HUDEP-2 (cell line): ENCODE data around the gene STK40.

Experiments used
- DNase-seq, 76 experiments: peaks; one replicate each; lab custom pipeline; 2025; ENCODE audit not compliant: unreplicated experiment in 76 of 76; lab: John Stamatoyannopoulos, UW

The STK40 gene, protein sequence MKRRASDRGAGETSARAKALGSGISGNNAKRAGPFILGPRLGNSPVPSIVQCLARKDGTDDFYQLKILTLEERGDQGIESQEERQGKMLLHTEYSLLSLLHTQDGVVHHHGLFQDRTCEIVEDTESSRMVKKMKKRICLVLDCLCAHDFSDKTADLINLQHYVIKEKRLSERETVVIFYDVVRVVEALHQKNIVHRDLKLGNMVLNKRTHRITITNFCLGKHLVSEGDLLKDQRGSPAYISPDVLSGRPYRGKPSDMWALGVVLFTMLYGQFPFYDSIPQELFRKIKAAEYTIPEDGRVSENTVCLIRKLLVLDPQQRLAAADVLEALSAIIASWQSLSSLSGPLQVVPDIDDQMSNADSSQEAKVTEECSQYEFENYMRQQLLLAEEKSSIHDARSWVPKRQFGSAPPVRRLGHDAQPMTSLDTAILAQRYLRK

DNA sequence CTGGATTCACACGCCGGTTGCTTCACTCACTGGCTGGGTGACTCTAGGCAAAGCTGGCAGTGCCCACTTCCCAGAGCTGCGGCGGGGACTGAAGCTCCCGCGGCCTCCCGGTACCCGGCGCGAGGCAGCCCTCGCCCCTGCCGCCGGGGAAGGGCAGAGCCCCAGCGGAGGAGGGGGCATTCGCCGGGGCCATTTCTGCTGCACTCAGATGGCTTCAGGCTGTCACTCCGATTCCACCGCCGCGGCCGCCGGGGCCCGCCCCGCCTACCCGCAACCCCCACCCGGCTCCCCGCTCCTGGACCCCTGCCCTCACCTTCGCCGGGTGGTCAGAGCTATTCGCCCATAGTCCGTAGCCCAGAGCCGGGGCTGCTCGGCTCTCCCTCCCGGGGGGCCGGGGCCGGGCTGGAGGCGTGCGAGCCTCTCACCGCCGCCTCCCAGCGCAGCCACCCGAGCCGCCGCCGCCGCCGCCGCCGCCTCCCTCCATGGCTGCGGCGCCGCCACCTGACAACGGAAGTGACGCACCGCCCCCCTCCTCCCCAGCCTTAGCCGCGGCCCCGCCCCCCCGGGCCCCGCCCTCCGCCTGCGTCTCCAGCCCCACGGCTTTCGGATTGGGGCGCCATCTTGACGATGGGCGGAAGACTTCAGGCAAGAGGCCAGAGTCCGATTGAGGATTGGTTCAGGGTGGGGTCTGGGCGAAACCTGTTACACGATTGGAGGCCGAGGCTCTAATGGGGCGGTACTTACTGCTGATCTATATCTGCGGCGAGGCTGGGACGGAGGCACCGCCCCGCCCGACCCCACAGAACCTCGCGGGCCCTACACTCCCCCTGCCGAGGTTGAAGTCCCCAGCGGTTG, at the start of gene STK40:
Gene STK40 (minus strand): TSS at position 515 of the 855 bp plus-strand sequence. CDS start 24,592 bp downstream, outside the sequence.
- DNase-seq = peak in 74 of 76 experiments; percentile 62 to 99 (median 97)

DNA sequence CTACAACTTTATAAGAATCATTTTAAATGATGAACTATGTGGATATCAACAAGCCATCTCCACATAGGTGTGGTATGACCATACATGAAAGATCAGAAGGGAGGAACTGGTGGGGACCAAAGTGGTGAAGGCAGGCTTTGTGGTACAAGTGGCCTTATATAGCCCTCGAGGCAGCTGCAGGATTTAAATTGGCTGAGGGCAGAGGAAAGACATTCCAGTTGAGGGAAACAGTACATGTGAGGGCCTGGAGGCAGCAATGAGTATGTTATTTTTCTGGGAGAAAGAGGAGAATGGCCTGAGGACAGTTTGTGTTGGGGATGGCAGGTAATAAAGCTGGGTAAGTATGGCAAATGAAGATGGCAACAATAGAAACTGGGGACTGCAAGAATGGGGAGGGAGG, 47.4 kb upstream of the STK40 start:
- DNase-seq = no peak

DNA sequence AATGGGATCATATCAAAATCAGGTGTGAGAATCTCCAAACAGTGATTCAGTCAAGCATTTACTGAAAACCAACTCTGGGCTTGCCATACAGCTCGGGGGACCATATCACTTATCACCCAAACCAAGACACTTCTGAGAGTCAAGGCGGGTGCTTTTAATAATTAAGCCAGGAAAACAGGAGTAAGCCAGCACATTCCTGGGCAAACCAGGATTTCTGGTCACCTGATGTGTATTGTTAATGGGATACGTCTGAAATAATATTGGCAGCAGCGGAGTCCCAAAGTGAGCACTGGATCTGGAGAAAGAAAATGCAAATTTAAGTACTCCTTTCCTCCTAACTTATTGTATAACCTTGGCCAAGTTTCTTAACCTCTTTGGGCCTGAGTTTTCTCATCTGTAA, 46.9 kb upstream of the STK40 start:
- DNase-seq = no peak

DNA sequence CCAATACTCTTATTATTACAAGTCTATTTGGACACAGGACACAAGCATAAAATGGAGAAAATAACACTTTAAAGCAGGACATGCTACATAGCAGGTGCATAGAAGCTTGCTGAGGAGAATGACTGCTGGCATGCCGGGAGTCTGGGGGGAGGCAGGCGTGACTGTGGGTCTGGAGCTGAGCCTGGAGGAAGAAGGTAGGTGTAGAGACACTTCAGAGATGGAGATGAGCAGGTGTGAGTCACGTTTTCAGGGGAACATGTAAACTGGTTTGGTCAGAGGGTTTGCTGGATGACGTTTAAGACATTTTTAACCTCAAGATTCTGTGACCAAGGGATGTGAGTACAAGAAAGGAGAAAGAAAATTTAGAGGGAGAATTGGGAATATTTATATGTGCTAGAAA, 40.1 kb upstream of the STK40 start:
- no peak for DNase-seq

DNA sequence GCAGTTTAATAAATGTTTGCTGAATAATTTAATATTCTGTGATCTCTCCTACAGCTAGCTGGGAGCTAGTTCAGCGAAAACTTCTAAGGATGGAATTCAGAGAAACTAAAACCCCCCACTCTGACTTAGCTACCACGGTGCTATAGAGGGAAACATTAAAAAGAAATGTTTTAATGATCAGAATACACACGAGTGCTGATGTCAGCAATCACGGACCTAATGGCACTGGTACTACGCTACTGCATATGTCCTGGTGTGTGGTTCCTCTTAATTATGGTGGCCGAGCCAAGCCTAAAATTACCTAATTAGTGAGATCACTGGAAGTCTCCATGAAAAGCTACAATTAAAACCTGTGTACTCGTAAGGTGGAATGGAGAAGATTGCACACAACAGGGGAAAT, 35.9 kb upstream of the STK40 start:
- DNase-seq = no peak

DNA sequence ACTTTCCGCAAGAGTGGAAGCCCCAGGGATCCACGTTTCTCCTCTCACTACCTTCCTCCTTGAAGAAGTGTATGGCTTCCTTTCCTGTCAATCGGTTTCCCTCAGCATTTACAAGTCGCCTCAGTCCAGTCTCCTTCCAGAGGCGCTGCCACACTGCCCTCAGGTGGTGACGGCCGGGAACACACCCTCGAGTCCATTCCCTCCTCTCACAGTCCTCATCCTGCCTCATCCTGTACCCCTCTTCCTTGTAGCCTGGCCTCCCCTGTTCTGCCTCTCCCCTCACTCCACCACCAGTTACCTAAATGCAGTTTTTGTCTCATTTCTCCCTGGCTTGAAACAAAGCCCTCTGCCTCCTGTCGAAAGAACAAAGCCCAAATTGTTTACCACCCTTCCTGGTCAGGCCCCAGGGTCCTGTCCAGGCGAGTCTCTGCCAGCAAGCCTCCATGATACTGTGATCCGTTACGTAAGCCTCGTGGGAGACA, 35.2 kb upstream of the STK40 start:
- peak in 71 of 76 experiments; percentile 11 to 87 (median 64) for DNase-seq

DNA sequence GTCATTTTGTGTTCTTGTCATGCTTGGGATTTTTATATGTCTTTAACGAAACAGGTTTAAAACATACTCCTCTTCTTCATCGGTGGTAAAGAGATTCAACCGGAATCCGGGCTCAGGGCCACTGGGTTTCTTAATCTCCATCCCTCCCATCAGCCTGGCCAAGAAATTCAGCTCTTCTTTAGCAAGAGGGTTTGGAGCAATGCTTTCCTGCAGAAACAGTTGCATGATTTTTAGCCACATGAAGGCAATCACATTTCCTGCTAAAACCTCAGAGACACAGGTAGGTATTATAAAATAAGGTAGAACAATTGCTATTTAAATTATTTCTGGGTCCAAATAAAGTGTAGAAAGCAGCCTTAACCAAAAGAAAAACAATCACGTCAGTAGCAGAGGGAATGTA, 34.7 kb upstream of the STK40 start:
- no peak for DNase-seq

DNA sequence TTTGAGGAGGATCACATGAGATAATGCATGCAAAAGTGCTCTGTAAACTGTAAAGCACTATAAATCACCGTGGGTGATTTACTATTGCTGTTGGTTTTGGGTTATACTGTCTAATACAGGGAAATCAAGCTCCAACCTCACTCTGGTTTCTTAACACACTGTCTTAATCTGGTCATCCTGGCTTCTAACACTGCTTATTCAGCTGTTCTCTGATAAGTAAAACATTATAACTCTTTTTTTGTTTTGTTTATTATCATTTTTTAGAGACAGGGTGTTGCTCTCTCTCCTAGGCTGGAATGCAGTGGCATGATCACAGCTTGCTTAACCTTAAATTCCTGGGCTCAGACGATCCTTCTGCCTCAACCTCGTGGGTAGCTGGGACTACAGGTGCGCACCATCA, 33.8 kb upstream of the STK40 start:
- no peak for DNase-seq

DNA sequence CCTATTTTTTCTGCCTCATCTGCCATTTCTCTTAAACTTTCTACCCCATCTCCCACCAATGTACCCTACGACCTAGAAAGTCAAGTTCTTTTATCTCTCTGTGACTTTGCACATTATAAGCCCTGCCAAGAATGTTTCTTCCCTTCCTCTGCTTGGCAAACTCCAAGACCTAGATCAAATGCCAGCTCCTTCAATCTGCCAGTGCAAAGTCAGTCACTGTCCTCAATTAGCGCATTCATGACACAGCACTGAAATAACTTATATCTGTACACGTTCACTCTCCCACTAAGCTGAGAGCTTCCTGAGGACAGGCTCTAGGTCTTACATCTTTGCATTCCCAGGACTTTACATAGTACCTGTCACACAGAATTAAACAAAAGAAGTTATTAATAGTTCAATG, 33.4 kb upstream of the STK40 start:
- DNase-seq = no peak

DNA sequence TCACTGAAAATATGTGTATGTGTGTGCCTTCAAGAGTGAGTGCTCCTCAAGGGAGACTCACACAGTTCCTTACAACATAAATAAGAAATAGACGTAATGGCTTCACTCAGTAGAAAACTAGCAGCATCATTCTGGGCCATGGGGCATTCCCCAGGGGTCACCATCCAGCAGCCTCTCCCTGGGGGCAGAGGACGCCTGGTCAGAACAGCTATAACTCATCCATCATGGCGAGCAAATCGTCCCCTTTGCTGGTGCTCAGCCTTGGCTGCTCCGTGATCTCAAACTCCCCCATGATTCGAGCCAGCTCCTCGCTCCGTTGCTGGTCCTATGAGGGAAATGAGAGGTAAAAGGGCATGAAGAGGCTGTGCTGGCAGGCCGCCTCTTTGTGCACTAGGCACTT, 32.2 kb upstream of the STK40 start:
- no peak for DNase-seq

DNA sequence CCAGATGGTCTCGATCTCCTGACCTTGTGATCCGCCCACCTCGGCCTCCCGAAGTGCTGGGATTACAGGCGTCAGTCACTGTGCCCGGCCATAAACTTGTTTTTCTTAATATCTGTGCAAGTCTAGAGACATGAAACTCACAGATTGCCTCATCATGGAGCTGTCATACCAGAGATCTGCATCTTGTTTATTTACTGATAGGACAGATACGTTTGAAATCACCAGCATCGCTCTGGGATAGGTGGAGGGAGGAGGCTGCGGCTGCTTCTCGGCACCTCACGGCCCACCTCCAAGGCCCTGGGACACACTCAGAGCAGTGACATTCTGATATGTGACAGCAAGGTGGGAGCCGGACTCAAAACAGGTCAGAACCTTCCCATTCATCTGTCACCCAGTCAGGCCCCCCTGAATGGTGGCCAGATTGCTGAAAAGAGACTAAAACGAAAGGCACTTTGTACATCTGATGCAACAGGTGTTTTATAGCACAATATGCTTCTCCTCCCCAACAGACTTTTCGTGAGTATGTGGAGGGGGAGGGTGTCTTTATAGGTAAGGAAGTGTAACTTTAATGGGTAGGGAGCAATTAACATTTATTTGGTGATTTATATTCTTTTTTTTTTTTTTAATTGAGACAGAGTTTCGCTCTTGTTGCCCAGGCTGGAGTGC, 30.1 kb upstream of the STK40 start:
- DNase-seq = no peak

DNA sequence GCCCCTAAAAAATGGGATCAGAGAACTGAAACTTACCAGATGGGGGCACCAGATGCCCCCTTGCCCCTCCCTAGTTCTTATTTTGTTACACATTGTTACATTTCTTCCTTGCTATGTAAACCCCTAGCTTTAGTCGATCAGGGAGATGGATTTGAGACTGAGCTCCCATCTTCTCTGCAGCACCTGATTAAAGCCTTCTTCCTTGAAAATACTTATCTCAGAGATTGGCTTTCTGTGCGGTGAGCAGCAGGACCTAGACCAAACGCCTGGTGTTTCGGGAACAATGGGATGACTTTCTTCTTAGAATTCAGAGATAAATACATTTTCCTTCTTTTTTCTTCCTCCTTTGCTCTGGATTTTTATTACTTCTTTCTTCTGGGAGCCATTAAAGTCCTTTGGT, 28.7 kb upstream of the STK40 start:
- DNase-seq = no peak

DNA sequence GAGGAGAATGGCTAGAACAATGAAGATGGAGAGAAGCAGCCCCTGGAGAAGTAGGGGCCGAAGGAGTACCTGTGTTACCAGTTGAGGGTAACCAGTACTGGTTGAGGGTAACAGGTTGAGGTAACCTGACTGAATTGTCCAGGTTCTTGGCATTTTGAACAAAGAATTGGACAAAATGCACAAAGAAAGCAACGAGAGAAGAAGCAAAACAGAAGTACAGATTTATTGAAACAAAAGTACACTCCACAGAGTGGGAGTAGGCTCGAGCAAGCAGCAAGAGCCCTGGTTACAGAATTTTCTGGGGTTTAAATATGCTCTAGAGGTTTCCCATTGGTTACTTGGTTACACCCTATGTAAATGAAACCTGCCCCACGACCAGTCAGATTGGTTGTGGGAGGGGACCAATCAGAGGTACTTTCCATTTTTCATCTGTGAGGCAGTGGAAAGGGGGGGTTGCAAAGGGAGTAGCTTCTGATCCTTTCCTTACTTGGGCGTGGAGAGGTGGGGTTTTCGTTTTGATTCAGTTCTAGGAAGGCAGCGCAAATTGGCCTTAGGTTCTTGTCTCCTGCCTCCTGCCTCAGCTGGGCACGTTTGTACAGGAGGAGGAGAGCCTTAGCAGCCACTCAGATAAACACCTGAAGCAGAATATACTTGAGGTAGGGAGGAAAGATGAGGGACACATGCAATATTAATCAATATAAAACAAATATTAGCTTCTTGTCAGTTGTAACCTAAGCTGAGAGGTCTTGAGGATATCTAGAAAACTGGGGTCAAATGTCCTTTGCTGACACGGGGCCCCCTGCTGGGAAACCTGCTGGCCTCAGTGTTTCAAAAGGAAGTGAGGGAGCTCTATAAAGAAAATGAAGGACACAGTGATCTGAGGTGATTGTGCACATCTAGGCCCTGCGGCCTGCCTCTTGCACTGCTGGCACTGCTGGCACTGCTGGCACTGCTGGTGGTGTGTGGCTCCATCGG, 26.2 kb upstream of the STK40 start:
- peak in 65 of 76 experiments; percentile 5 to 84 (median 44) for DNase-seq

DNA sequence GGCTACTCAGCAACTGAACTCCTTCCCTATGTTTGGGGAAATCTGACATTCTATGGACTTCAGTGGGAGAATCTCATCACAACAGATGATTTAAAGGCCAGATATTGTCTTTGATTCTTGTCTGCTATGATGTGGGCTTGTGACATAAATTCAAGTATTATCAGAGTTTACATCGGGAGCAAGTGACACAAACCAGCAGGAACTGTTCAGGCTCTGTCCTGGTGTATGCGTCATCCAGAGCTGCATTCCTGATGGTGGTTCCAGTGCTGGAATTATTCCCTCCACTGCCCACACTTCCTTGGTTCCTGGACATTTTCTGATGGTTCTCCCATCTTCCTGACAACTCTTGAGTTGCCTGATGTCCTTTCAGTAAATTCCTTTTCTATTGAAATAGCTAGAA, 22.8 kb upstream of the STK40 start:
- no peak for DNase-seq

DNA sequence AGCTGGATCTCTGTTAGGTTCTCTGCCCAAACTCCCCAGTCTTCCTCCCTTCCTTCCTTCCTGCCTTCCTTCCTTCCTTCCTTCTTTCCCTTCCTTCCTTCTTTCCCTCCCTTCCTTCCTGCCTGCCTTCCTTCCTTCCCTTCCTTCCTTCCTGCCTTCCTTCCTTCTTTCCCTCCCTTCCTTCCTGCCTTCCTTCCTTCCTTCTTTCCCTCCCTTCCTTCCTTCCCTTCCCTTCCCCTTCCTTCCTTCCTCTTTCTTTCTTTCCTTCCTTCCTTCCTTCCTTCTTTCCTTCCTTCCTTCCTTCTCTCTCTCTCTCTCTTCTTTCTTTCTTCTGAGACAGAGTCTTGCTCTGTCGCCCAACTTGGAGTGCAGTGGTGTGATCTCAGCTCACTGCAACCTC, 20.7 kb upstream of the STK40 start:
- DNase-seq = no peak

DNA sequence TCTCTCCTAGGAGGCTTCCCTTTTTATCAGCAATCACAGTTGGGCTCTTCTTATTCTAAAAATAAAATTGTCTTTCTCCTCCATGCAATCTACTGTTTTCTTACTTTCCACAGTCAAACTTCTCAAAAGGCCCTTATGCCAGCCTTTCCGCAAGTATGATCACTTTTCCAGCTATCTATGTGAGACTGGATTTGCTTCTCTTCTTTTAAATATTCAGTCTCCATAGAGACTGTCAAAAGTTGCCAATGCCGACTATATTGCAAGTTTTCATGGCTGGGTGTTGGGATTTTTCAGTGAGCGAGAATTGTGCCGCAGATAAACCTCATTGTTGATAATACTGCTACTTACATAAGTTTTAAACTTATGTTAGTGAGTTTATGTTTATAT, 16.8 kb upstream of the STK40 start:
- DNase-seq = no peak

DNA sequence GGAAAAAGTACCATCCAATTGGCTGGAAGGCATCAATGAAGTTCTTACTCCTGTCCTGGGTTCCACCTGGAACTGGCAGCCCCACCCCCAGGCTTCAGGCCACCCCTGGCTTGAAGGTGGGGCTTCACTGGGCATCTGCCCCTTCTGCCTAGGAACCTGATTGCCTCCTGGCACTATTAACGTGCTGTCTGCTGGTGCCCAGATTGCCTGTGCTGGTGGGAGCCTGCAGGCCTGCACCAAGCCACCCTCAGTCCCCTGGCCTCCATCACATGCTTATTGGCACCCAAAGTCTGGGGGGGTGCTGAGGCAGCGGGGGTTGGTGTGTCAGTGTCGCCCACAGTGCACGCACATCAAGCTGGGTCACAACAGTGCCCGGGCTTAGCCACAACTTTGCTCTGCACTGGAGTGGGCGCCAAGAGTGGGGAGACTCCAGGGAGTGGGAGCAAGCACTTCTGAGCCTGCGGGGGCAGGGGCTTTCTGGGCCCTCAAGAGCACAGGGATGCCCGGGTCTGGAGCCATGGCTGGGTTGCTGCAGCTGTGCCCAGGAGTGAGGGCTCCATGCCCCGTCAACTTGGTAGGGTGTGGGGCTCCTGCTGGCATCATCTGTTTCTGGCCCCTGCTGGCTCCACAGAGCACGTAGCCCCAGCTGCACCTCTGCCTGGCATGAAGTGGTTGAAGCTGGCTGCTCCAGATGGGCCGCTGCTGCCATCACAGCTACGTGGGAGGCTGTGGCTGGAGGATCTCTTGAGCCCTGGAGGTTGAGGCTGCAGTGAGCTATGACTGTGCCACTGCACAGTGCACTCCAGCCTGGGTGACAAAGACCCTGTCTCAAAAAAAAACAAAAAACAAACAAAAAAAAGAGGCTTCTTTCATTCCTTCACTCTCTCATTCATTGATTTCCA, 16.1 kb upstream of the STK40 start:
- DNase-seq = peak in 3 of 76 experiments; percentile 13 to 32 (median 23)

DNA sequence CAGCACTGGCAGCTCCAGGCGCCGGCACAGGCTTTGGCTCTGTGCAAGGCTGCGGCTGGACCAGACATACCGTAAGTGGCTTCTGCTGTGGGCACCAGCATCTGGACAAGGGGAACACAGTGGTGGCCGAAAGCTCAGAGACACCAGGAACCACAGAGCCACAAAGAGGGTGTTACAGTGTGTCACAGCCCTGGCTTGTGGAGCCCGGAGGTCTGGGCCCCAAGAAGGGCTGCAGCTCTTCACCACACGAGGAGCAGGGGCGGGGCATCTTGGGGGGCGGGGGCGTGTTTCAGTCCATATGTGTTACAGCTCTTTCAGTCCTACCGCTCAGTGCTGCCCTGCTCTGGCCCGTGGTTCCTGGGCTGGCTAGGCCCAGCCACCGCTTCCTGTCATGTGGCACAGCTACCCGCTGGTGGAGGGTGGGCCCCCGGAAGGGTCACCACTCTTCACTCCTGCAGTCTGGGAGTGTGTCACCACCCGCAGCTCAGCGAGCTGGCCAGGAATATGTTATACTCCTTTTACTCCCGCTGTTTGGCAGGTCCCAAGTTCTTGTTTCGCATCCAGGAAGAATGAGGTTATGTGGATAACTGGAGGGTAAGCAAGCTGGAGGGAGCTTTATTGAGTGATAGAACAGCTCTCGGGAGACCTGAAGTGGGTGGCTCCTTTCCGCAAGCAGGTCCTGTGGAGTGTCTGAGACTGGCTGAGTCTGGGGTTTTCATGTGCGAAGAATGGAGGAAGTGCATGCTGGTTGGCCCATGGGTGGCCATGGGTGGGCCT, 15.3 kb upstream of the STK40 start:
- peak in 75 of 76 experiments; percentile 21 to 96 (median 82) for DNase-seq
